Bronchial smooth muscle cell (primary cell): ENCODE results near the gene TMPRSS5. TPM values are rescaled to one million over a fixed set of nuclear protein-coding genes. Genes with fewer than 3 reads are reported as not detected.

Experiments
- total RNA-seq: library from RNA; depleted of rRNA; stranded (reverse); fragments of >200 nt; gene quantifications from 2 replicates; pipeline ENCODE4 v1.2.1, GENCODE V29; 2014

Gene TMPRSS5
- 0.16 TPM in 1 of 2 replicates, not detected in the other for total RNA-seq

GRCh38 chr11:113705871-113706655 is at the start of gene TMPRSS5:
TMPRSS5 (minus strand) TSS chr11:113706308; CDS start chr11:113706224, 84 bp downstream.

Other genes with a start within 250 kb of the TMPRSS5 start
- 0.32 and 0.34 TPM in 2 replicates for gene DRD2, start 230.9 kb downstream of the TMPRSS5 start, total RNA-seq
- 11.6 and 14.8 TPM in 2 replicates for gene ZW10, start 67.4 kb upstream of the TMPRSS5 start, total RNA-seq
- gene CLDN25, start 73.5 kb upstream of the TMPRSS5 start, total RNA-seq = not detected in 2 replicates
- gene USP28, start 169.3 kb upstream of the TMPRSS5 start, total RNA-seq = 19.3 and 19.5 TPM in 2 replicates
- gene HTR3B, start 198.5 kb upstream of the TMPRSS5 start, total RNA-seq = not detected in 2 replicates